HL-60 (cell line): ENCODE data around the gene SETBP1.

Experiments
- DNase-seq, 2 experiments: peaks; one replicate each; pipeline ENCODE4 v3.0.0-alpha.2; 2010 to 2020; ENCODE audit warnings: low read depth in 1 of 2, low spot score in 1 of 2
- H3K27ac ChIP-seq: fragments of 250-450 bp; sonication (Bioruptor Pico); replicated peaks from 2 replicates; pipeline ENCODE4 v1.5.1; 2020; ENCODE audit warnings: mild to moderate bottlenecking, moderate library complexity
- H3K27me3 ChIP-seq: fragments of 250-450 bp; sonication (Bioruptor Pico); 2 replicates; pipeline ENCODE4 v1.5.1; 2021; ENCODE audit warnings: mild to moderate bottlenecking, moderate library complexity; ENCODE audit not compliant: insufficient read depth, poor library complexity, severe bottlenecking
- H3K4me3 ChIP-seq: replicated peaks from 2 replicates; pipeline ENCODE4 v1.5.1; 2011; ENCODE audit warnings: mild to moderate bottlenecking, control low read depth, low read length; ENCODE audit not compliant: insufficient read depth
- GABPA ChIP-seq: IDR thresholded peaks from 2 replicates; pipeline ENCODE4 v1.6.1; 2012; ENCODE audit warnings: low read depth
- POLR2AphosphoS5 ChIP-seq: IDR thresholded peaks from 2 replicates; pipeline ENCODE4 v1.6.1; 2012; ENCODE audit warnings: low read depth
- SPI1 ChIP-seq: IDR thresholded peaks from 2 replicates; pipeline ENCODE4 v1.6.1; 2012; ENCODE audit warnings: low read depth, mild to moderate bottlenecking, borderline replicate concordance
- TF ChIP-seq, protein P1 (sequence below): IDR thresholded peaks from one replicate; pipeline ENCODE4 v1.5.1; 2011; ENCODE audit warnings: low read length, control low read depth, inconsistent platforms; ENCODE audit not compliant: insufficient read depth
- TF ChIP-seq, protein P2 (sequence below): IDR thresholded peaks from 2 replicates; pipeline ENCODE4 v1.6.1; 2012; ENCODE audit warnings: low read depth; ENCODE audit not compliant: insufficient replicate concordance

SETBP1 gene

GRCh38 chr18:44895176-44895798 lies 214.6 kb downstream of the SETBP1 start:
- TF ChIP-seq, protein P1, sequence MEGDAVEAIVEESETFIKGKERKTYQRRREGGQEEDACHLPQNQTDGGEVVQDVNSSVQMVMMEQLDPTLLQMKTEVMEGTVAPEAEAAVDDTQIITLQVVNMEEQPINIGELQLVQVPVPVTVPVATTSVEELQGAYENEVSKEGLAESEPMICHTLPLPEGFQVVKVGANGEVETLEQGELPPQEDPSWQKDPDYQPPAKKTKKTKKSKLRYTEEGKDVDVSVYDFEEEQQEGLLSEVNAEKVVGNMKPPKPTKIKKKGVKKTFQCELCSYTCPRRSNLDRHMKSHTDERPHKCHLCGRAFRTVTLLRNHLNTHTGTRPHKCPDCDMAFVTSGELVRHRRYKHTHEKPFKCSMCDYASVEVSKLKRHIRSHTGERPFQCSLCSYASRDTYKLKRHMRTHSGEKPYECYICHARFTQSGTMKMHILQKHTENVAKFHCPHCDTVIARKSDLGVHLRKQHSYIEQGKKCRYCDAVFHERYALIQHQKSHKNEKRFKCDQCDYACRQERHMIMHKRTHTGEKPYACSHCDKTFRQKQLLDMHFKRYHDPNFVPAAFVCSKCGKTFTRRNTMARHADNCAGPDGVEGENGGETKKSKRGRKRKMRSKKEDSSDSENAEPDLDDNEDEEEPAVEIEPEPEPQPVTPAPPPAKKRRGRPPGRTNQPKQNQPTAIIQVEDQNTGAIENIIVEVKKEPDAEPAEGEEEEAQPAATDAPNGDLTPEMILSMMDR: peak; percentile 34
- TF ChIP-seq, protein P2, sequence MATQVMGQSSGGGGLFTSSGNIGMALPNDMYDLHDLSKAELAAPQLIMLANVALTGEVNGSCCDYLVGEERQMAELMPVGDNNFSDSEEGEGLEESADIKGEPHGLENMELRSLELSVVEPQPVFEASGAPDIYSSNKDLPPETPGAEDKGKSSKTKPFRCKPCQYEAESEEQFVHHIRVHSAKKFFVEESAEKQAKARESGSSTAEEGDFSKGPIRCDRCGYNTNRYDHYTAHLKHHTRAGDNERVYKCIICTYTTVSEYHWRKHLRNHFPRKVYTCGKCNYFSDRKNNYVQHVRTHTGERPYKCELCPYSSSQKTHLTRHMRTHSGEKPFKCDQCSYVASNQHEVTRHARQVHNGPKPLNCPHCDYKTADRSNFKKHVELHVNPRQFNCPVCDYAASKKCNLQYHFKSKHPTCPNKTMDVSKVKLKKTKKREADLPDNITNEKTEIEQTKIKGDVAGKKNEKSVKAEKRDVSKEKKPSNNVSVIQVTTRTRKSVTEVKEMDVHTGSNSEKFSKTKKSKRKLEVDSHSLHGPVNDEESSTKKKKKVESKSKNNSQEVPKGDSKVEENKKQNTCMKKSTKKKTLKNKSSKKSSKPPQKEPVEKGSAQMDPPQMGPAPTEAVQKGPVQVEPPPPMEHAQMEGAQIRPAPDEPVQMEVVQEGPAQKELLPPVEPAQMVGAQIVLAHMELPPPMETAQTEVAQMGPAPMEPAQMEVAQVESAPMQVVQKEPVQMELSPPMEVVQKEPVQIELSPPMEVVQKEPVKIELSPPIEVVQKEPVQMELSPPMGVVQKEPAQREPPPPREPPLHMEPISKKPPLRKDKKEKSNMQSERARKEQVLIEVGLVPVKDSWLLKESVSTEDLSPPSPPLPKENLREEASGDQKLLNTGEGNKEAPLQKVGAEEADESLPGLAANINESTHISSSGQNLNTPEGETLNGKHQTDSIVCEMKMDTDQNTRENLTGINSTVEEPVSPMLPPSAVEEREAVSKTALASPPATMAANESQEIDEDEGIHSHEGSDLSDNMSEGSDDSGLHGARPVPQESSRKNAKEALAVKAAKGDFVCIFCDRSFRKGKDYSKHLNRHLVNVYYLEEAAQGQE: no peak
- TF ChIP-seq GABPA: no peak
- Histone ChIP-seq H3K27me3 (no peaks in the 10 kb centered on the region), H3K27ac (no peak overlapping the region), H3K4me3 (no peak overlapping the region)
- DNase-seq: peak; percentile 27 to 71

GRCh38 chr18:44896846-44897245 lies 216.2 kb downstream of the SETBP1 start:
- no peak for DNase-seq
- H3K27ac ChIP-seq: no peak overlapping the region
- TF ChIP-seq POLR2AphosphoS5 (no peak), GABPA (no peak), SPI1 (no peak)
- TF ChIP-seq, protein P1: no peak
- TF ChIP-seq, protein P2: no peak
- H3K27me3 ChIP-seq: no peaks in the 10 kb centered on the region
- H3K4me3 ChIP-seq: no peak overlapping the region

GRCh38 chr18:44897411-44897810 lies 216.7 kb downstream of the SETBP1 start:
- no peaks in the 10 kb centered on the region for H3K27me3 ChIP-seq
- no peak overlapping the region for H3K4me3 ChIP-seq
- H3K27ac ChIP-seq: no peak overlapping the region
- DNase-seq: no peak
- TF ChIP-seq, protein P1: no peak
- TF ChIP-seq, protein P2: no peak
- TF ChIP-seq SPI1: no peak
- TF ChIP-seq POLR2AphosphoS5: no peak
- no peak for TF ChIP-seq GABPA
